Panc1 (cell line): ENCODE results near the gene ATXN7L1. TPM values are rescaled to one million over a fixed set of nuclear protein-coding genes. Genes with fewer than 3 reads are reported as not detected.

Experiments
- ATAC-seq: fragments of 200-7000 bp; cut with Tn5 transposase; 2 replicates; pipeline ENCODE4 v1.9.1; 2020; ENCODE audit warnings: mild to moderate bottlenecking, moderate library complexity
- BruUV-seq: library from RNA; stranded (reverse); fragments of 400-500 nt; replicated peaks from 2 replicates; lab custom pipeline; 2021; lab: Mats Ljungman, UMichigan
- CTCF ChIA-PET: fragments of 300-600 bp; sonication (Branson Sonifier 250); formaldehyde crosslinking; loops from one replicate; lab custom pipeline; 2022; ENCODE audit warnings: antibody characterized with exemption; lab: Charles Lee
- POLR2A ChIA-PET: fragments of 300-600 bp; sonication (Branson Sonifier 250); formaldehyde crosslinking; loops from one replicate; lab custom pipeline; 2022; ENCODE audit warnings: antibody characterized with exemption; lab: Charles Lee
- DNase-seq: peaks from one replicate; pipeline ENCODE4 v3.0.0-alpha.2; 2010; ENCODE audit warnings: low read depth, low spot score
- H3K27ac ChIP-seq: 2 replicates; pipeline ENCODE4 v1.5.1; 2011; ENCODE audit warnings: mild to moderate bottlenecking, low read length, inconsistent platforms
- H3K27me3 ChIP-seq: fragments of 200-500 bp; sonication (Bioruptor generic); 2 replicates; pipeline ENCODE4 v1.6.0; 2014; ENCODE audit warnings: low read length, inconsistent platforms; ENCODE audit not compliant: control insufficient read depth, insufficient read depth
- H3K36me3 ChIP-seq: fragments of 200-500 bp; sonication (Bioruptor generic); 2 replicates; pipeline ENCODE4 v1.5.1; 2014; ENCODE audit warnings: inconsistent platforms, mild to moderate bottlenecking, low read length, moderate library complexity; ENCODE audit not compliant: control insufficient read depth, insufficient read depth
- H3K4me1 ChIP-seq: 2 replicates; pipeline ENCODE4 v1.5.1; 2011; ENCODE audit warnings: inconsistent platforms, mild to moderate bottlenecking, low read length, moderate library complexity; ENCODE audit not compliant: control insufficient read depth, insufficient read depth
- H3K4me3 ChIP-seq, 2 experiments: 2 replicates each; pipeline ENCODE4 v1.5.1; 2011 to 2012; ENCODE audit warnings: low read depth in 2 of 2, low read length in 2 of 2, mild to moderate bottlenecking in 2 of 2, inconsistent platforms in 1 of 2, moderate library complexity in 1 of 2
- H3K9me3 ChIP-seq: fragments of 200-500 bp; sonication (Bioruptor generic); 2 replicates; pipeline ENCODE4 v1.5.1; 2014; ENCODE audit warnings: low read depth, mild to moderate bottlenecking, inconsistent platforms, low read length, moderate library complexity; ENCODE audit not compliant: control insufficient read depth, insufficient read depth
- POLR2AphosphoS5 ChIP-seq: IDR thresholded peaks from 2 replicates; pipeline ENCODE4 v1.6.1; 2012; ENCODE audit warnings: mild to moderate bottlenecking, low read depth, low read length, moderate library complexity
- SIN3A ChIP-seq: IDR thresholded peaks from 2 replicates; pipeline ENCODE4 v1.6.1; 2012; ENCODE audit warnings: low read depth, mild to moderate bottlenecking, low read length, moderate library complexity, borderline replicate concordance; ENCODE audit not compliant: insufficient read depth
- TCF7L2 ChIP-seq: IDR thresholded peaks from 2 replicates; pipeline ENCODE4 v1.6.1; 2011; ENCODE audit warnings: mild to moderate bottlenecking, low read depth, low read length, inconsistent platforms
- in situ Hi-C: cut with HindIII; loops from 2 replicates; pipeline ENCODE4 v1.10.0; 2016; ENCODE audit warnings: low sequenced_read_pairs, low pct_unique_long_range_greater_than_20kb
- intact Hi-C: fragments of 100-400 bp; cut with micrococcal nuclease; formaldehyde crosslinking; loops from one replicate; pipeline ENCODE4 v1.10.0; 2022; ENCODE audit not compliant: unreplicated experiment
- total RNA-seq: library from RNA; stranded (reverse); gene quantifications from one replicate; pipeline ENCODE4 v1.2.1, GENCODE V29; 2021; ENCODE audit not compliant: unreplicated experiment
- TF ChIP-seq, protein P1 (sequence below): fragments of 450-650 bp; IDR thresholded peaks from 2 replicates; pipeline ENCODE4 v1.5.1; 2017; ENCODE audit warnings: mild to moderate bottlenecking
- TF ChIP-seq, protein P2 (sequence below), 2 experiments: IDR thresholded peaks; 2 replicates each; pipeline ENCODE4 v1.6.1; 2011 to 2012; ENCODE audit warnings: low read depth in 2 of 2, control low read depth in 1 of 2, low read length in 1 of 2, mild to moderate bottlenecking in 1 of 2, moderate library complexity in 1 of 2; ENCODE audit not compliant: insufficient read depth in 1 of 2

Gene ATXN7L1
- total RNA-seq, 1 experiment from 2014 or later: 10.8 TPM

DNA sequence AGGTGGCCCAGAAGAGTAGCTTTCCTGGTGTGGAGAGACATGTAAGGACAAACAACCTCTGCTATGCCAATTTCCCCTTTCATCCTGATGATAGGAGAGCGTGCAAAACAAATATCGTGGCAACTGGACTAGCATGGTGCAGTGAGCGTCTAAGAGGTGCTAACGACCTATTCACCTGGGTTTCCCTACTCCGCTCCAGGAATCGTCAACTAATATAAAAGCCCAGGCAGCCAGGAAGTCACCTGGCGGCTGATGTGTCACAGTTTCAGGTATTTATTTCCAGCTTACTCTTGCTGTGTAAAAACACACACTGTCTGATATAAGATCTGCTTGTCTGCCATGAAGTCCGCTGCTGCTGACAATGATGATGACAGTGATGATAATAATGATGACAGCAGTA lies 238.6 kb downstream of the ATXN7L1 start:
- no peaks in the 10 kb centered on the region for H3K27me3 ChIP-seq
- no peak overlapping the region for H3K27ac ChIP-seq
- CTCF ChIA-PET: no interaction called here
- no peaks in the 10 kb centered on the region for H3K4me1 ChIP-seq
- DNase-seq (no peak), ATAC-seq (no peak)
- in situ Hi-C loops: no loop called here
- intact Hi-C loops: no loop called here
- H3K9me3 ChIP-seq: no peaks in the 10 kb centered on the region
- H3K36me3 ChIP-seq: no peaks in the 10 kb centered on the region
- no peak overlapping the region for H3K4me3 ChIP-seq
- BruUV-seq: no TSS peak
- TF ChIP-seq, protein P1, sequence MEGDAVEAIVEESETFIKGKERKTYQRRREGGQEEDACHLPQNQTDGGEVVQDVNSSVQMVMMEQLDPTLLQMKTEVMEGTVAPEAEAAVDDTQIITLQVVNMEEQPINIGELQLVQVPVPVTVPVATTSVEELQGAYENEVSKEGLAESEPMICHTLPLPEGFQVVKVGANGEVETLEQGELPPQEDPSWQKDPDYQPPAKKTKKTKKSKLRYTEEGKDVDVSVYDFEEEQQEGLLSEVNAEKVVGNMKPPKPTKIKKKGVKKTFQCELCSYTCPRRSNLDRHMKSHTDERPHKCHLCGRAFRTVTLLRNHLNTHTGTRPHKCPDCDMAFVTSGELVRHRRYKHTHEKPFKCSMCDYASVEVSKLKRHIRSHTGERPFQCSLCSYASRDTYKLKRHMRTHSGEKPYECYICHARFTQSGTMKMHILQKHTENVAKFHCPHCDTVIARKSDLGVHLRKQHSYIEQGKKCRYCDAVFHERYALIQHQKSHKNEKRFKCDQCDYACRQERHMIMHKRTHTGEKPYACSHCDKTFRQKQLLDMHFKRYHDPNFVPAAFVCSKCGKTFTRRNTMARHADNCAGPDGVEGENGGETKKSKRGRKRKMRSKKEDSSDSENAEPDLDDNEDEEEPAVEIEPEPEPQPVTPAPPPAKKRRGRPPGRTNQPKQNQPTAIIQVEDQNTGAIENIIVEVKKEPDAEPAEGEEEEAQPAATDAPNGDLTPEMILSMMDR: no peak
- TF ChIP-seq, protein P2, sequence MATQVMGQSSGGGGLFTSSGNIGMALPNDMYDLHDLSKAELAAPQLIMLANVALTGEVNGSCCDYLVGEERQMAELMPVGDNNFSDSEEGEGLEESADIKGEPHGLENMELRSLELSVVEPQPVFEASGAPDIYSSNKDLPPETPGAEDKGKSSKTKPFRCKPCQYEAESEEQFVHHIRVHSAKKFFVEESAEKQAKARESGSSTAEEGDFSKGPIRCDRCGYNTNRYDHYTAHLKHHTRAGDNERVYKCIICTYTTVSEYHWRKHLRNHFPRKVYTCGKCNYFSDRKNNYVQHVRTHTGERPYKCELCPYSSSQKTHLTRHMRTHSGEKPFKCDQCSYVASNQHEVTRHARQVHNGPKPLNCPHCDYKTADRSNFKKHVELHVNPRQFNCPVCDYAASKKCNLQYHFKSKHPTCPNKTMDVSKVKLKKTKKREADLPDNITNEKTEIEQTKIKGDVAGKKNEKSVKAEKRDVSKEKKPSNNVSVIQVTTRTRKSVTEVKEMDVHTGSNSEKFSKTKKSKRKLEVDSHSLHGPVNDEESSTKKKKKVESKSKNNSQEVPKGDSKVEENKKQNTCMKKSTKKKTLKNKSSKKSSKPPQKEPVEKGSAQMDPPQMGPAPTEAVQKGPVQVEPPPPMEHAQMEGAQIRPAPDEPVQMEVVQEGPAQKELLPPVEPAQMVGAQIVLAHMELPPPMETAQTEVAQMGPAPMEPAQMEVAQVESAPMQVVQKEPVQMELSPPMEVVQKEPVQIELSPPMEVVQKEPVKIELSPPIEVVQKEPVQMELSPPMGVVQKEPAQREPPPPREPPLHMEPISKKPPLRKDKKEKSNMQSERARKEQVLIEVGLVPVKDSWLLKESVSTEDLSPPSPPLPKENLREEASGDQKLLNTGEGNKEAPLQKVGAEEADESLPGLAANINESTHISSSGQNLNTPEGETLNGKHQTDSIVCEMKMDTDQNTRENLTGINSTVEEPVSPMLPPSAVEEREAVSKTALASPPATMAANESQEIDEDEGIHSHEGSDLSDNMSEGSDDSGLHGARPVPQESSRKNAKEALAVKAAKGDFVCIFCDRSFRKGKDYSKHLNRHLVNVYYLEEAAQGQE (IDR thresholded peaks at IDR 0.05; ENCODE audit: insufficient read depth in 1 of 2, low read depth in 2 of 2, low read length in 1 of 2): no peak
- TF ChIP-seq POLR2AphosphoS5 (no peak), TCF7L2 (no peak), SIN3A (no peak)
- POLR2A ChIA-PET: no interaction called here

DNA sequence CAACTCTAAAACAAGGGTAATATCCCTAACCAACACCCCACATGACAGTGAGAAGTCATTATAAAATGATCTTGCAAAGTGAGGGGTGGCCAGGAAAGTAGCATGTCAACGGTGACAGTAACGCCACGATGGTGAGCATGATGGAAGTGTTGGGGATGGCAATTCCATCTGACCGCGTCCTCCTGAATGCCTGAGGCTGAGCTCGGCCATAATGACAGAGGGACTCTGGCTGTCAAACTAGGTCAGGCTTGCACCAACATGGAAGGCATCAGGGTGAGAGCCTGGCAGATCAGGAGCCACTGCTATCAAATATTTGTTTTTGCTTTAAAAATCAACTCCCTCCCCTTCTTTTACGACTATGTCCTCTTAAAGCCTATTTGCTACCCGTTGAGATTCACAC lies 239.4 kb downstream of the ATXN7L1 start:
- ChIA-PET POLR2A (no interaction called here), CTCF (no interaction called here)
- Histone ChIP-seq H3K27ac (no peak overlapping the region), H3K9me3 (no peaks in the 10 kb centered on the region), H3K27me3 (no peaks in the 10 kb centered on the region), H3K4me3 (no peak overlapping the region), H3K36me3 (no peaks in the 10 kb centered on the region), H3K4me1 (no peaks in the 10 kb centered on the region)
- ATAC-seq: no peak
- no peak for DNase-seq
- intact Hi-C loops (no loop called here), in situ Hi-C loops (no loop called here)
- TF ChIP-seq, protein P1: no peak
- no peak for TF ChIP-seq SIN3A
- BruUV-seq: no TSS peak
